Left ventricle myocardium inferior (tissue), 1 donor: ENCODE results near the gene SLC9A2. TPM values are rescaled to one million over a fixed set of nuclear protein-coding genes. Genes with fewer than 3 reads are reported as not detected.

Experiments used
- DNase-seq: peaks from one replicate; pipeline ENCODE4 v3.0.0-alpha.2; 2020
- H3K27ac ChIP-seq: fragments of 200-600 bp; replicated peaks from 2 replicates; pipeline ENCODE4 v1.8.0; 2021
- H3K27me3 ChIP-seq: fragments of 200-600 bp; 2 replicates; pipeline ENCODE4 v1.8.0; 2021; ENCODE audit warnings: low read depth
- H3K36me3 ChIP-seq: fragments of 200-600 bp; 2 replicates; pipeline ENCODE4 v1.8.0; 2021
- H3K4me1 ChIP-seq: fragments of 200-600 bp; 2 replicates; pipeline ENCODE4 v1.8.0; 2021
- H3K4me3 ChIP-seq: fragments of 200-600 bp; 2 replicates; pipeline ENCODE4 v1.8.0; 2021; ENCODE audit warnings: mild to moderate bottlenecking, moderate library complexity
- H3K9me3 ChIP-seq: fragments of 200-600 bp; replicated peaks from 2 replicates; pipeline ENCODE4 v1.8.0; 2021
- CTCF ChIP-seq: fragments of 200-600 bp; IDR thresholded peaks from 2 replicates; pipeline ENCODE4 v1.8.0; 2021; ENCODE audit warnings: antibody characterized with exemption, mild to moderate bottlenecking, borderline replicate concordance
- intact Hi-C: fragments of 100-400 bp; cut with micrococcal nuclease; formaldehyde crosslinking; loops from one replicate; pipeline ENCODE4 v1.11.0; 2022
- total RNA-seq: library from RNA; stranded (reverse); fragmentation: NEBNext Ultra II Directional; extraction: Animal tissue kit (Norgen Biotek cat#: 25700); gene quantifications from one replicate; pipeline ENCODE4 v1.2.1, GENCODE V29; 2021
- donor health status: DM: no; HTN: yes; CAD: no; lungs with severe emphysema.

The SLC9A2 gene
- total RNA-seq, 1 donor from 2014 or later, result 0.25 TPM

DNA sequence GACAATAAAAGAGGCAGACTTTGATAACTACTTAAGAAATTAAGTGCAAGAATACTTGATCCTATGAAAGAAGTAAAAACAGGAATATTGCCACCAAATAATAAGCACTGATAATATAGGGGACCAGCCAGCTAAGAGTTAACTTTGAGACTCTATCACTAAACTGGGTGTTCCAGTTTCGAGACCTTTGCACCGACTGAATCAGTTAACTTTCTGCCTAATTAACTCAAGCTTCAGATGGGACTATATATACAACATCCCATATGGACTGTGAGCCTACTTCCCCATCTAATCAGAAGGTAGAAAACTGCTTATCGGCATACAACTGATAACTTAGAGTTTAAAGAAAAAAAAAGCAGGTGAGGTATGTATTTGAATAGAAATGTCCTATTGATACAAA is 25.8 kb upstream of the SLC9A2 start:
- DNase-seq, result no peak
- H3K27me3 ChIP-seq, result peaks cover 23% of the 10 kb centered on the region
- intact Hi-C loops, result no loop called here
- no peaks in the 10 kb centered on the region for H3K9me3 ChIP-seq
- H3K4me3 ChIP-seq, result no peak overlapping the region
- H3K4me1 ChIP-seq, result no peaks in the 10 kb centered on the region
- no peaks in the 10 kb centered on the region for H3K36me3 ChIP-seq
- no peak overlapping the region for H3K27ac ChIP-seq
- no peak for TF ChIP-seq CTCF

- no peak overlapping the region for H3K27ac ChIP-seq
- H3K27me3 ChIP-seq, result peaks cover 23% of the 10 kb centered on the region
- DNase-seq, result no peak
- no peaks in the 10 kb centered on the region for H3K4me1 ChIP-seq
- intact Hi-C loops, result no loop called here
- TF ChIP-seq CTCF, result no peak
- H3K9me3 ChIP-seq, result no peaks in the 10 kb centered on the region
- H3K4me3 ChIP-seq, result no peak overlapping the region
- H3K36me3 ChIP-seq, result no peaks in the 10 kb centered on the region
These were observed 24.8 kb upstream of the SLC9A2 start for GRCh38 chr2:102594445-102595016.

DNA sequence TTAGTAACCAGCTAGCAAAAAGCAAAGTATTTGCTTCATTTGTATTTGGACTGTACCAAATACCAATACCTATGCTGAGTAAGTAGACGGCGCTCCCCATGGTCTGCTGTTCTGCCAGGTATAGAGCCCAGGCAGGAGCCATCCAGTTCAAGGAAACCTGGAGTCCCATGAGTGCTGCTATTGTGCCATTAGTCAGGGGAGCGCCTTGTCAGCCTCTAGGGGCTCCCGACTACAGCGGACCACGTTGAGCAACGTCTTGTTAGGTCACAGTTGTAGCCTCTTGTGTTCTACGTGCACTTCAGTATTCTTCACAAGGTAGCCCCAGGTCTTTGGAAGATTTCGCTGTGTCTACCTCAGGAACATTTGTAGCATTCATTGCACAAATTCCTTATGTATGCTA is 21.6 kb upstream of the SLC9A2 start:
- no peaks in the 10 kb centered on the region for H3K36me3 ChIP-seq
- no peak overlapping the region for H3K27ac ChIP-seq
- no peak for TF ChIP-seq CTCF

GRCh38 chr2:102599486-102599885 is 19.9 kb upstream of the SLC9A2 start:
- intact Hi-C loops, result no loop called here
- peaks cover 44% of the 10 kb centered on the region for H3K27me3 ChIP-seq
- H3K4me3 ChIP-seq, result no peak overlapping the region
- H3K27ac ChIP-seq, result no peak overlapping the region
- no peaks in the 10 kb centered on the region for H3K9me3 ChIP-seq
- no peak for TF ChIP-seq CTCF
- H3K4me1 ChIP-seq, result no peaks in the 10 kb centered on the region
- H3K36me3 ChIP-seq, result no peaks in the 10 kb centered on the region
- DNase-seq, result no peak

More for the DNA sequence above, 21.6 kb upstream of the SLC9A2 start:
- Histone ChIP-seq H3K4me3 (no peak overlapping the region), H3K4me1 (no peaks in the 10 kb centered on the region), H3K9me3 (no peaks in the 10 kb centered on the region), H3K27me3 (peaks cover 44% of the 10 kb centered on the region)
- no peak for DNase-seq
- intact Hi-C loops, result no loop called here

GRCh38 chr2:102601730-102602129 is 17.6 kb upstream of the SLC9A2 start:
- intact Hi-C loops, result no loop called here
- DNase-seq, result no peak
- no peak overlapping the region for H3K27ac ChIP-seq

More at GRCh38 chr2:102601730-102602129, 17.6 kb upstream of the SLC9A2 start:
- Histone ChIP-seq H3K4me1 (no peaks in the 10 kb centered on the region), H3K36me3 (no peaks in the 10 kb centered on the region), H3K27me3 (peaks cover 34% of the 10 kb centered on the region), H3K9me3 (no peaks in the 10 kb centered on the region), H3K4me3 (no peak overlapping the region)
- no peak for TF ChIP-seq CTCF
